ENCODE results near the gene LRP8.
A peak's percentile ranks its signal among the peaks of the same experiment; 100 is the strongest.

LRP8 gene

DNA sequence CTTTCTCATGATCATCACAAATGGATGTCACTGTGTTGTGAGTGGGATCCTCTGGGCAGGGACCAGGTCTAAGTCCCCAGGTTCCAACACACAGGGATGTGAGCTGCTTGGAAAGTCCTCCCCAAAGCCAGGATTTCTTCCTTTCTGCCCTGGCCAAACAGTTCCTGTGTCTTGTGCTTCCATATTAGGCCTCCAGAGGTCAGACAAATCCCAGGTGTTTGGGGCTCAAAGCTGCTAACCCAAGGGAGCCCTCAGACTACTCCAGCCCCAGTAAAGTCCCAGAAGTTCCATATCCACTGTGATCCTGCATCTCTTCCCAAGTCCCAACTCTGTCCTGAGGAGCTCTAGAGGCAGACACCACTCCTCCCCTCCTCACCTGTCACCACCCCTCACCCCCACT, 61.8 kb downstream of the LRP8 start:
- no peak for DNase-seq (ENCODE audit: low read depth)
- no peak overlapping the region for H3K4me3 ChIP-seq (ENCODE audit: low read depth, low read length)
- TF ChIP-seq, protein P1, sequence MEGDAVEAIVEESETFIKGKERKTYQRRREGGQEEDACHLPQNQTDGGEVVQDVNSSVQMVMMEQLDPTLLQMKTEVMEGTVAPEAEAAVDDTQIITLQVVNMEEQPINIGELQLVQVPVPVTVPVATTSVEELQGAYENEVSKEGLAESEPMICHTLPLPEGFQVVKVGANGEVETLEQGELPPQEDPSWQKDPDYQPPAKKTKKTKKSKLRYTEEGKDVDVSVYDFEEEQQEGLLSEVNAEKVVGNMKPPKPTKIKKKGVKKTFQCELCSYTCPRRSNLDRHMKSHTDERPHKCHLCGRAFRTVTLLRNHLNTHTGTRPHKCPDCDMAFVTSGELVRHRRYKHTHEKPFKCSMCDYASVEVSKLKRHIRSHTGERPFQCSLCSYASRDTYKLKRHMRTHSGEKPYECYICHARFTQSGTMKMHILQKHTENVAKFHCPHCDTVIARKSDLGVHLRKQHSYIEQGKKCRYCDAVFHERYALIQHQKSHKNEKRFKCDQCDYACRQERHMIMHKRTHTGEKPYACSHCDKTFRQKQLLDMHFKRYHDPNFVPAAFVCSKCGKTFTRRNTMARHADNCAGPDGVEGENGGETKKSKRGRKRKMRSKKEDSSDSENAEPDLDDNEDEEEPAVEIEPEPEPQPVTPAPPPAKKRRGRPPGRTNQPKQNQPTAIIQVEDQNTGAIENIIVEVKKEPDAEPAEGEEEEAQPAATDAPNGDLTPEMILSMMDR (IDR thresholded peaks at IDR 0.05; ENCODE audit: low read depth, low read length, missing control alignments): peak; percentile 51
- in situ Hi-C loops (cut with HindIII; ENCODE audit: low sequenced_read_pairs): no loop called here

DNA sequence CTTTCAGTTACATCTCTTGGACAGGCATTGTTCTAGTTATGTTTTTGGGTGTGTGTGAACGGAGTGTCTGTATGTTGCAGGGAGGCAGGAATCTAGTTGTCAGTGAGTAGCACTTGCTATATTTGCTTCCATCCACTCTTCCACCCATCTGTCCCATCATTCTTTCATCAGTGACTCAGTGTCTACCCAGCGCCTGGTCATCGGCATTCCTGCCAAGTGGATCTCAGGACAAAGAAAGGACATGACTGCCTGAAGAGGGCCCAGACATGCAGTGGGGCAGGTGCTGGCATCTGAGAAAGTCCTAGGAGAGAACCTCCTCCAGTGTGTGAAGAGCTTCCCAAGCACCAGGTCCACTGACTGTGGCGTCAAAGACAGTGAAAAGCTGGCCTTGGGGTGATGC, 62.3 kb downstream of the LRP8 start:
- no peak for DNase-seq (ENCODE audit: low read depth)
- TF ChIP-seq, protein P1 (IDR thresholded peaks at IDR 0.05; ENCODE audit: low read depth, low read length, missing control alignments): no peak
- H3K4me3 ChIP-seq (ENCODE audit: low read depth, low read length): no peak overlapping the region
- in situ Hi-C loops (cut with HindIII; ENCODE audit: low sequenced_read_pairs): no loop called here

DNA sequence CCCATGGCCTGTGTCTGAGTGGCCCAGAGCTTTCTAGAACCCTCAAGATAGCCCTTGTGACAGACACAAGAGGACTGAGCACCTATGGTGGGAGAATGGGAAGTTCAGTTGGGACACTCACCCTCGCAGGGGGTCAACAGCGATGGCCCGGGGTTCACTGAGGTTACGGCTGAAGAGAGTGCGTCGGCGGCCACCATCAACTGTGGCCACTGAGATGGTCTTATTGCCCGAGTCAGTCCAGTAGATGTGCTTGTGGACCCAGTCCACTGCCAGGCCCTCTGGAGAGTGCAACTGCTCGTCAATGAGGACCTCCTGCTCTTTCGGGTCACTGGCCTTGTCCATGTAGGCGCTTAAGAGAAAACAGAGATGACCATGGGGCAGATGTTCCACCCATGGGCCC, 63.8 kb downstream of the LRP8 start:
- in situ Hi-C loops (cut with HindIII; ENCODE audit: low sequenced_read_pairs): no loop called here
- H3K4me3 ChIP-seq (ENCODE audit: low read depth, low read length): no peak overlapping the region
- DNase-seq (ENCODE audit: low read depth): no peak
- TF ChIP-seq, protein P1 (IDR thresholded peaks at IDR 0.05; ENCODE audit: low read depth, low read length, missing control alignments): no peak

DNA sequence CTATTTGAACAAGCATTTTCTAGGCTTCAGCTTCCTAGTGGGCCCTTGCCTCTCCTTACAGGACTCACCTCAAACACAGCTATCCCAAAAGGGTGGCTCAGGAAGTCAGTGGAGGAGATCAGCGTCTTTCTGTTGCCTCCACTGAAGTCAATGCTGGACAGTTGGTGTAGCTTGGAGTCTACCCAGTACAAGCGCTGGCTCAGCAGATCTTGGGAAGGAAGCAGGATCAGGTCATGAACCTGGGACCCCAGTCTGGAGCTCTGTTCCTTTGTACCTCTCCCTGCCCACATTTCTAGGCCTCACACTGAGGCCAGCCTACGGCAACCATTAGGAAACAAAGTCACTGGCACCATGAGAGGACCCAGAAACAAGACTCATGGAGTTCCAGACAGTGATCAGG, 65.9 kb downstream of the LRP8 start:
- no peak overlapping the region for H3K4me3 ChIP-seq (ENCODE audit: low read depth, low read length)
- in situ Hi-C loops (cut with HindIII; ENCODE audit: low sequenced_read_pairs): no loop called here
- DNase-seq (ENCODE audit: low read depth): no peak
- TF ChIP-seq, protein P1 (IDR thresholded peaks at IDR 0.05; ENCODE audit: low read depth, low read length, missing control alignments): no peak

DNA sequence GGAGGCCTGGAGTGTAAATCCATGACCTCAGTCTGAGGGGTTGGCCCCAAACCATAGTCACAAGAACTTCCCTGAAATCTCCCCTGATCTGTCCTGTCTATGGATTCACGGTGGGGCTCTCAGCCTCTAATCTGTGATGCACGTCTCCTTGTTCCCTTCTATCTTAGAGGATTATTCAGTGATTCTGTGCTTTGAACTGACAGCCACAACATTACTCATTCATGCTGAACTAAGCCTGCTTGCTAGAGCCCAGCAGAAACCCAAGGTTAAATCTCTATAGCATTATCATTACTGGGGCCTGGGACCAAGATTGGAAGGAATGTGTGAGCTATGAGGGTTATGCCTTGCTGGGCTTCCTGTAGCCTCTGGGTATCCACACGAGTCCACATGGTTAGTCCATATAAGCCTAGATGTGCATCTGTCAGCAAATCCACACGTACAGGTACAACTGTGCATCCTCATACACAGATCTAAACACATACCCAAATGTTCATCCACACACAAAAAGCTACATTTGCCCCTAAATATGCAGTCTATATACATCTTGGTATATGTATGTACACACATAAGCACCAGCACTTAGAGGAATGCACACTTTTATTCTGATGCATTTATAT, 67.1 kb downstream of the LRP8 start:
- DNase-seq (ENCODE audit: low read depth): no peak

DNA sequence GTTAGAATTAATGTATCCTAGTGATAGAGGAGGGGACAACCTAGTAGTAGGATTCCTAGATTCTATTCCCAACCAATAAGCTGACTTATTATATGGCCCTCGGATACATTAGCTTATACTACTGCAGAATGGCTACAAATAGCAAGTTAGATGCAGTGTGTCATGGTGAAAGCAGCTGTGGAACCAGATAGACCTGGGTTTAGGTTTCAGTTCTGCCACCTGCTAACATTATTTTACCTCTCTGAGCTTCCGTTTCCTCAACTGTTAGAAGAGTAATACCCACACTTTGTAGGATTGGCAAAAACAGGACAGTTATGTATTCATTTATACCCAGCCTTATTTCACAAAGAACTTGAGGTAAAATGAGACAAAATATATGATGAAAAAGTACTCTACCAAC, 67.9 kb downstream of the LRP8 start:
- TF ChIP-seq, protein P1 (IDR thresholded peaks at IDR 0.05; ENCODE audit: low read depth, low read length, missing control alignments): no peak
- DNase-seq (ENCODE audit: low read depth): no peak
- in situ Hi-C loops (cut with HindIII; ENCODE audit: low sequenced_read_pairs): no loop called here
- H3K4me3 ChIP-seq (ENCODE audit: low read depth, low read length): no peak overlapping the region

More for the DNA sequence above, 67.1 kb downstream of the LRP8 start:
- in situ Hi-C loops (cut with HindIII; ENCODE audit: low sequenced_read_pairs): no loop called here
- H3K4me3 ChIP-seq (ENCODE audit: low read depth, low read length): no peak overlapping the region
- TF ChIP-seq, protein P1 (IDR thresholded peaks at IDR 0.05; ENCODE audit: low read depth, low read length, missing control alignments): no peak

Data from astrocyte of the cerebellum (primary cell).